Left ventricle myocardium inferior (tissue), 1 donor: Measurements from ENCODE around the gene VRK3. TPM values are rescaled to one million over a fixed set of nuclear protein-coding genes. Genes with fewer than 3 reads are reported as not detected.

Experiments used
- DNase-seq: peaks from one replicate; pipeline ENCODE4 v3.0.0-alpha.2; 2020
- H3K27ac ChIP-seq: fragments of 200-600 bp; replicated peaks from 2 replicates; pipeline ENCODE4 v1.8.0; 2021
- H3K27me3 ChIP-seq: fragments of 200-600 bp; 2 replicates; pipeline ENCODE4 v1.8.0; 2021; ENCODE audit warnings: low read depth
- H3K36me3 ChIP-seq: fragments of 200-600 bp; 2 replicates; pipeline ENCODE4 v1.8.0; 2021
- H3K4me1 ChIP-seq: fragments of 200-600 bp; 2 replicates; pipeline ENCODE4 v1.8.0; 2021
- H3K4me3 ChIP-seq: fragments of 200-600 bp; 2 replicates; pipeline ENCODE4 v1.8.0; 2021; ENCODE audit warnings: mild to moderate bottlenecking, moderate library complexity
- H3K9me3 ChIP-seq: fragments of 200-600 bp; replicated peaks from 2 replicates; pipeline ENCODE4 v1.8.0; 2021
- CTCF ChIP-seq: fragments of 200-600 bp; IDR thresholded peaks from 2 replicates; pipeline ENCODE4 v1.8.0; 2021; ENCODE audit warnings: antibody characterized with exemption, mild to moderate bottlenecking, borderline replicate concordance
- intact Hi-C: fragments of 100-400 bp; cut with micrococcal nuclease; formaldehyde crosslinking; loops from one replicate; pipeline ENCODE4 v1.11.0; 2022
- total RNA-seq: library from RNA; stranded (reverse); fragmentation: NEBNext Ultra II Directional; extraction: Animal tissue kit (Norgen Biotek cat#: 25700); gene quantifications from one replicate; pipeline ENCODE4 v1.2.1, GENCODE V29; 2021
- donor health status: DM: no; HTN: yes; CAD: no; lungs with severe emphysema.

VRK3 gene
- total RNA-seq, 1 donor from 2014 or later = 22.6 TPM

GRCh38 chr19:50003254-50003788 is 21.9 kb downstream of the VRK3 start:
- Histone ChIP-seq H3K27me3 (no peaks in the 10 kb centered on the region), H3K27ac (no peak overlapping the region), H3K4me3 (no peak overlapping the region), H3K4me1 (peaks cover 19% of the 10 kb centered on the region), H3K9me3 (no peaks in the 10 kb centered on the region), H3K36me3 (peaks cover 95% of the 10 kb centered on the region)
- intact Hi-C loops = no loop called here
- TF ChIP-seq CTCF = no peak
- DNase-seq = no peak

- no peak for DNase-seq
- Histone ChIP-seq H3K4me1 (peaks cover 19% of the 10 kb centered on the region), H3K4me3 (no peak overlapping the region), H3K9me3 (no peaks in the 10 kb centered on the region), H3K27me3 (no peaks in the 10 kb centered on the region), H3K36me3 (peaks cover 95% of the 10 kb centered on the region), H3K27ac (no peak overlapping the region)
- intact Hi-C loops = no loop called here
- no peak for TF ChIP-seq CTCF
Measured at GRCh38 chr19:50002386-50002960, 22.7 kb downstream of the VRK3 start.

GRCh38 chr19:50001775-50002174 is 23.4 kb downstream of the VRK3 start:
- Histone ChIP-seq H3K4me3 (no peak overlapping the region), H3K27ac (no peak overlapping the region), H3K4me1 (peaks cover 19% of the 10 kb centered on the region), H3K9me3 (no peaks in the 10 kb centered on the region), H3K27me3 (no peaks in the 10 kb centered on the region), H3K36me3 (peaks cover 95% of the 10 kb centered on the region)
- DNase-seq = no peak
- TF ChIP-seq CTCF = no peak
- intact Hi-C loops = no loop called here

- no peak overlapping the region for H3K27ac ChIP-seq
- H3K9me3 ChIP-seq = no peaks in the 10 kb centered on the region
- H3K36me3 ChIP-seq = peaks cover 95% of the 10 kb centered on the region
- intact Hi-C loops = no loop called here
- H3K27me3 ChIP-seq = no peaks in the 10 kb centered on the region
- H3K4me3 ChIP-seq = no peak overlapping the region
- no peak for TF ChIP-seq CTCF
- H3K4me1 ChIP-seq = peaks cover 19% of the 10 kb centered on the region
- DNase-seq = no peak
Measured at GRCh38 chr19:50000841-50001557, 24.2 kb downstream of the VRK3 start.

- intact Hi-C loops = no loop called here
- no peak for DNase-seq
- peaks cover 19% of the 10 kb centered on the region for H3K4me1 ChIP-seq
- H3K9me3 ChIP-seq = no peaks in the 10 kb centered on the region
- no peaks in the 10 kb centered on the region for H3K27me3 ChIP-seq
- peaks cover 95% of the 10 kb centered on the region for H3K36me3 ChIP-seq
- no peak for TF ChIP-seq CTCF
- H3K27ac ChIP-seq = no peak overlapping the region
- H3K4me3 ChIP-seq = no peak overlapping the region
Measured at GRCh38 chr19:50000038-50000840, 24.9 kb downstream of the VRK3 start.
